CD4-positive, alpha-beta T cell (primary cell): ENCODE data around the gene PRKCG. TPM values are rescaled to one million over a fixed set of nuclear protein-coding genes. Genes with fewer than 3 reads are reported as not detected.

Experiments used
- ATAC-seq: fragments of 200-7000 bp; cut with Tn5 transposase; one replicate; pipeline ENCODE4 v1.10.0; 2022; ENCODE audit warnings: mild to moderate bottlenecking; ENCODE audit not compliant: poor library complexity
- CTCF ChIA-PET: fragments of 350-600 bp; sonication (Branson Sonifier 250); formaldehyde crosslinking; loops from one replicate; lab custom pipeline; 2021; ENCODE audit warnings: antibody characterized with exemption, inconsistent platforms; lab: Charles Lee
- POLR2A ChIA-PET: fragments of 350-600 bp; sonication (Branson Sonifier 250); formaldehyde crosslinking; loops from one replicate; lab custom pipeline; 2021; ENCODE audit warnings: antibody characterized with exemption, inconsistent platforms; lab: Charles Lee
- DNase-seq, 14 experiments: peaks; one replicate each; pipeline ENCODE4 v3.0.0-alpha.2; 2013 to 2020; ENCODE audit warnings: mixed read lengths in 2 of 14
- H3K27ac ChIP-seq, 2 donors: one replicate each; pipeline versions ENCODE4 v1.5.1 to v1.7.0; 2013; ENCODE audit warnings: low read length in 2 of 2, low read depth in 1 of 2, mild to moderate bottlenecking in 1 of 2
- H3K27me3 ChIP-seq, 2 experiments: 1 replicate in 1 of 2; 2 replicates in 1 of 2; pipeline versions ENCODE4 v1.6.1 to v1.7.0; 2013; ENCODE audit warnings: low read length in 2 of 2, control low read depth in 1 of 2, mild to moderate bottlenecking in 1 of 2, moderate library complexity in 1 of 2; ENCODE audit not compliant: insufficient read depth in 2 of 2, control insufficient read depth in 1 of 2
- H3K36me3 ChIP-seq: one replicate; pipeline ENCODE4 v1.6.1; 2013; ENCODE audit warnings: low read length, control low read depth; ENCODE audit not compliant: insufficient read depth
- H3K4me1 ChIP-seq: one replicate; pipeline ENCODE4 v1.6.1; 2013; ENCODE audit warnings: low read length, control low read depth; ENCODE audit not compliant: insufficient read depth
- H3K4me3 ChIP-seq: one replicate; pipeline ENCODE4 v1.5.1; 2013; ENCODE audit warnings: mild to moderate bottlenecking, low read length, moderate library complexity
- H3K9me3 ChIP-seq, 2 experiments: 1 replicate in 1 of 2; 2 replicates in 1 of 2; pipeline versions ENCODE4 v1.6.1 to v1.7.0; 2013; ENCODE audit warnings: low read length in 2 of 2, mild to moderate bottlenecking in 2 of 2, control low read depth in 1 of 2, moderate library complexity in 1 of 2; ENCODE audit not compliant: control insufficient read depth in 1 of 2, insufficient read depth in 1 of 2
- H3K27ac Mint-ChIP-seq: one replicate; pipeline ENCODE4 v1.8.0; 2020; ENCODE audit warnings: mixed read lengths
- H3K27me3 Mint-ChIP-seq: one replicate; pipeline ENCODE4 v1.8.0; 2021; ENCODE audit warnings: mixed read lengths
- H3K36me3 Mint-ChIP-seq: one replicate; pipeline ENCODE4 v1.8.0; 2021; ENCODE audit warnings: low read depth, mixed read lengths
- H3K4me1 Mint-ChIP-seq: one replicate; pipeline ENCODE4 v1.8.0; 2021; ENCODE audit warnings: low read depth, mixed read lengths
- H3K4me3 Mint-ChIP-seq: one replicate; pipeline ENCODE4 v1.8.0; 2020; ENCODE audit warnings: mild to moderate bottlenecking, mixed read lengths
- H3K9me3 Mint-ChIP-seq: one replicate; pipeline ENCODE4 v1.8.0; 2020; ENCODE audit warnings: mixed read lengths
- intact Hi-C, 2 experiments: fragments of 100-400 bp; cut with DNase I in 1 of 2; cut with micrococcal nuclease in 1 of 2; formaldehyde crosslinking; loops; one replicate each; pipeline versions ENCODE4 v1.15.1 to v1.9.0; 2023 to 2025; cut with DNase I, micrococcal nuclease
- total RNA-seq, 174 experiments: library from RNA in 2 of 174; stranded (reverse) in 2 of 174; gene quantifications; one replicate each; pipeline ENCODE4 v1.2.3 and lab custom pipeline; 2021 to 2026
- TF ChIP-seq, protein P1 (sequence below): fragments of 200-600 bp; IDR thresholded peaks from one replicate; pipeline ENCODE4 v1.8.0; 2022; ENCODE audit warnings: antibody characterized with exemption, mild to moderate bottlenecking

The PRKCG gene
- total RNA-seq, 2 experiments from 2014 or later = 1.5 to 1.6 TPM

DNA sequence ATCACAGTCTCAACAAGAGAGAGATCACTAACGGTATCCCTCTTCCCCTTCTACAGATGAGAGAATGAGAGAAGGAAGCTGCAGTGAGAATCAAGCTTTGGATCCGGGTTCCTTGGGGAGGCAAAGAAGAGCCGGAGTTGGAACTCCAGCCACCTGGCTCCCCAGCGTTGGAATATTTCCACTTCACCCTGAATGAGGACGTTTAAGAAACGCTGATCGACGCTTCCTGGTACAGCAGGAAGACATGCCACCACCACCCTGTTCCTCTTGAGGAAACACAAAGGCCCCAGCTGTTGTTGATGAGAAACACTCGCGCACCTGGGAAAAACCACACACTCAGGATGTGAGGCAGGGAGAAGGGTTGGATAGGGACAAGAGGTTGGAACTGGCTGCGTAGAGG, 69.4 kb downstream of the PRKCG start:
- ATAC-seq = no peak
- Histone ChIP-seq H3K27ac (no peak overlapping the region), H3K27me3 (peaks cover 9 to 18% of the 10 kb centered on the region in 2 experiments), H3K4me1 (no peaks in the 10 kb centered on the region), H3K9me3 (peaks cover 0 to 5% of the 10 kb centered on the region in 2 experiments), H3K36me3 (no peaks in the 10 kb centered on the region), H3K4me3 (no peak overlapping the region)
- no peak for DNase-seq
- Mint-ChIP-seq H3K27me3 (peaks cover 51% of the 10 kb centered on the region), H3K9me3 (peaks cover 1% of the 10 kb centered on the region), H3K4me3 (no peak overlapping the region), H3K4me1 (no peaks in the 10 kb centered on the region), H3K27ac (no peak overlapping the region), H3K36me3 (no peaks in the 10 kb centered on the region)
- intact Hi-C loops = no loop called here
- TF ChIP-seq, protein P1, sequence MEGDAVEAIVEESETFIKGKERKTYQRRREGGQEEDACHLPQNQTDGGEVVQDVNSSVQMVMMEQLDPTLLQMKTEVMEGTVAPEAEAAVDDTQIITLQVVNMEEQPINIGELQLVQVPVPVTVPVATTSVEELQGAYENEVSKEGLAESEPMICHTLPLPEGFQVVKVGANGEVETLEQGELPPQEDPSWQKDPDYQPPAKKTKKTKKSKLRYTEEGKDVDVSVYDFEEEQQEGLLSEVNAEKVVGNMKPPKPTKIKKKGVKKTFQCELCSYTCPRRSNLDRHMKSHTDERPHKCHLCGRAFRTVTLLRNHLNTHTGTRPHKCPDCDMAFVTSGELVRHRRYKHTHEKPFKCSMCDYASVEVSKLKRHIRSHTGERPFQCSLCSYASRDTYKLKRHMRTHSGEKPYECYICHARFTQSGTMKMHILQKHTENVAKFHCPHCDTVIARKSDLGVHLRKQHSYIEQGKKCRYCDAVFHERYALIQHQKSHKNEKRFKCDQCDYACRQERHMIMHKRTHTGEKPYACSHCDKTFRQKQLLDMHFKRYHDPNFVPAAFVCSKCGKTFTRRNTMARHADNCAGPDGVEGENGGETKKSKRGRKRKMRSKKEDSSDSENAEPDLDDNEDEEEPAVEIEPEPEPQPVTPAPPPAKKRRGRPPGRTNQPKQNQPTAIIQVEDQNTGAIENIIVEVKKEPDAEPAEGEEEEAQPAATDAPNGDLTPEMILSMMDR = no peak
- POLR2A ChIA-PET = no interaction called here
- CTCF ChIA-PET = no interaction called here

DNA sequence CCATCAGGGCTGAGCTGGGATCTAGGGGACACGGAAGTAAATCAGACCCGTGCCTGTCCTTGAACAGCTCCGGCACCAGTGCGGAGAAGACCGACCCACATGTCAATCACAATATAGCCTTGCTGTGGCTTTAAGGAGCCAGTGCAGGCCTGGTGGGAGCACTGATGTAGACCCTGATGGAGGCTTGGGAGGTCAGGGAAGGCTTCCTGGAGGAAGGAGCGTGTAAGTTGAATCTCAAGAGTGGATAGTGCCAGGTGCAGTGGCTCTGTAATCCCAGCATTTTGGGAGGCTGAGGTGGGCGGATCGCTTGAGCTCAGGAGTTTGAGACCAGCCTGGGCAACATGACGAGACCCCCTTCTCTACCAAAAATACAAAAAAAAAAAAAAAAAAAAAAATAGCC, 70.0 kb downstream of the PRKCG start:
- Mint-ChIP-seq H3K9me3 (peaks cover 1% of the 10 kb centered on the region), H3K4me3 (no peak overlapping the region), H3K36me3 (no peaks in the 10 kb centered on the region), H3K27ac (no peak overlapping the region), H3K4me1 (no peaks in the 10 kb centered on the region), H3K27me3 (peaks cover 51% of the 10 kb centered on the region)
- DNase-seq (no peak), ATAC-seq (no peak)
- Histone ChIP-seq H3K36me3 (no peaks in the 10 kb centered on the region), H3K27ac (no peak overlapping the region), H3K9me3 (peaks cover 0 to 5% of the 10 kb centered on the region in 2 experiments), H3K4me1 (no peaks in the 10 kb centered on the region), H3K27me3 (peaks cover 13 to 22% of the 10 kb centered on the region in 2 experiments), H3K4me3 (no peak overlapping the region)
- ChIA-PET CTCF (no interaction called here), POLR2A (no interaction called here)
- intact Hi-C loops = no loop called here
- TF ChIP-seq, protein P1 = no peak

DNA sequence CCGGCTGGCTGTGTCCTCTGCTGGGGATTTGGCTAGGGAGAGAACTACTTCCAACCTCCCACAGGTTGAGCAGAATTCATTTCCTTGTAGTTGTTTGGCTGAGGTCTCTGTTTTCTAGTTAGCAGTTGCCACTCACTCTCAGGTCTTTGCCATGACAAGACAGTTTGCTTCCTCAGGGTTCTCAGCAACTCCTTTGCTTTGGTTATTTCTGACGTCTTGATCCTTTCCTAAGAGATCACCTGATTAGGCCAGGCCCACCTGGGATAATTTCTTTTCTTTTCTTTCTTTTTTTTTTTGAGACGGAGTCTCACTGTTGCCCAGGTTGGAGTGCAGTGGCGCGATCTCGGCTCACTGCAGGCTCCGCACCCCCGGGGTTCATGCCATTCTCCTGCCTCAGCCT, 71.4 kb downstream of the PRKCG start:
- Histone ChIP-seq H3K27me3 (peaks cover 25 to 30% of the 10 kb centered on the region in 2 experiments), H3K27ac (no peak overlapping the region), H3K9me3 (peaks cover 0 to 8% of the 10 kb centered on the region in 2 experiments), H3K4me1 (no peaks in the 10 kb centered on the region), H3K4me3 (no peak overlapping the region), H3K36me3 (no peaks in the 10 kb centered on the region)
- intact Hi-C loops = no loop called here
- DNase-seq = no peak
- POLR2A ChIA-PET = no interaction called here
- no peak for ATAC-seq
- TF ChIP-seq, protein P1 = no peak
- Mint-ChIP-seq H3K4me3 (no peak overlapping the region), H3K9me3 (peaks cover 1% of the 10 kb centered on the region), H3K4me1 (no peaks in the 10 kb centered on the region), H3K27ac (no peak overlapping the region), H3K27me3 (peaks cover 52% of the 10 kb centered on the region), H3K36me3 (no peaks in the 10 kb centered on the region)
- CTCF ChIA-PET = no interaction called here

Other genes with a start within 250 kb of the PRKCG start
- gene NLRP12, start 57.9 kb upstream of the PRKCG start, total RNA-seq = under 1 TPM in 1 of 2 experiments, not detected in 1; 0.08 TPM
- gene MYADM, start 14.3 kb upstream of the PRKCG start, total RNA-seq = 100 to 1,000 TPM; 444 to 448 TPM
- not detected for gene CACNG7, start 27.1 kb downstream of the PRKCG start, total RNA-seq
- not detected for gene CACNG8, start 80.7 kb downstream of the PRKCG start, total RNA-seq
- gene CACNG6, start 109.4 kb downstream of the PRKCG start, total RNA-seq = not detected
- not detected for gene VSTM1, start 181.7 kb downstream of the PRKCG start, total RNA-seq
- gene TARM1, start 199.2 kb downstream of the PRKCG start, total RNA-seq = not detected
- under 1 TPM; 0.41 to 0.42 TPM for gene OSCAR, start 218.6 kb downstream of the PRKCG start, total RNA-seq
- 10 to 100 TPM; 63.0 to 63.5 TPM for gene NDUFA3, start 220.7 kb downstream of the PRKCG start, total RNA-seq
- 10 to 100 TPM; 10.1 to 11.2 TPM for gene TFPT, start 233.5 kb downstream of the PRKCG start, total RNA-seq
- gene PRPF31, start 233.6 kb downstream of the PRKCG start, total RNA-seq = 10 to 100 TPM; 52.9 to 55.9 TPM